GM21717 (cell line): ENCODE measurements around the gene TSC22D1.

ENCODE experiments used
- ATAC-seq: cut with Tn5 transposase; IDR thresholded peaks from one replicate; pipeline ENCODE4 v1.9.1; 2021; ENCODE audit warnings: mild to moderate bottlenecking, moderate library complexity; ENCODE audit not compliant: unreplicated experiment

Gene TSC22D1

GRCh38 chr13:44388427-44389059 lies 187.6 kb downstream of the TSC22D1 start:
- ATAC-seq: no peak

- no peak for ATAC-seq
Measured at GRCh38 chr13:44386913-44387556, 189.1 kb downstream of the TSC22D1 start.

- no peak for ATAC-seq
Measured at GRCh38 chr13:44385847-44386246, 190.3 kb downstream of the TSC22D1 start.

DNA sequence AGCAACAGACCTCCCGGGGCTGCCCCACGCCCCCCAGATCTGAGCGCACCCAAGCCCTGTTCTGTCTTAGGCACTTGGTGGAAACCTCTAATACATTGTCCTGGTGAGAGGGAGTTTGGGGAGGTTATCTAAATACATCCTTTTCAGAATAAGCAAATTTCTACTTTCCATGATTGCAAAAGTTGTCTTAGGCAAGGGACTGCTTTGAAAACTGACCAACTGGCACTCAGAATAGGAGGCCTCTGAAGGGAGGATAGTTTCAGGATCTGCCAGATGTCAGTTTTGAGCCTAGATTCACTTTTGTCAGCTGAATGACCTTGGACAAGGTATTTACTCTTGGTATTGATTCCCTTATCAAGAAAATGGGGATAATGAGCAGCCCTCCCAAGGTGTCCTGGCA lies 190.7 kb downstream of the TSC22D1 start:
- no peak for ATAC-seq

- no peak for ATAC-seq
Measured at GRCh38 chr13:44384778-44385177, 191.4 kb downstream of the TSC22D1 start.

DNA sequence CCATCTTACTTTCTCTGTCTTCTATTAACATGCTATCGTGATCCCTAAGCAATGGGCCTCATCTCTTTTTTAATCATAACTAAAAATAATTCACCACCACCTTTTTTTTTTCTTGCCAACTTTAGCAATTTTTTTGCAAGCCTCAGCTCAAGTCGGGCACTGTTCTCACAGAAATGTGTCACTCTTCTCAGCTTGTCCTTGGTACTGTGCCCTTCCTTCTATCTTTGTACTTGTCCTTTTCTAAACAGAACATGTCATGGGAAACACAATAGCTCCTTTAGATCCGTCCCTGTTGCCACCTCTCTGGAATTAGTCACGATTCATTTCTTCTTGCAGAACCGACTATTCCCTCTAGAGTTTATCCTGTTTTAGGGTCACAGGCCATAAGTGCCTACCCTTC lies 192.2 kb downstream of the TSC22D1 start:
- ATAC-seq: no peak

GRCh38 chr13:44382635-44383145 lies 193.4 kb downstream of the TSC22D1 start:
- ATAC-seq: no peak
